HL-60 (cell line): ENCODE data around the gene AFM.

ENCODE experiments used
- POLR2AphosphoS5 ChIP-seq: IDR thresholded peaks from 2 replicates; pipeline ENCODE4 v1.6.1; 2012; ENCODE audit warnings: low read depth
- SPI1 ChIP-seq: IDR thresholded peaks from 2 replicates; pipeline ENCODE4 v1.6.1; 2012; ENCODE audit warnings: low read depth, mild to moderate bottlenecking, borderline replicate concordance
- TF ChIP-seq, protein P1 (sequence below): IDR thresholded peaks from one replicate; pipeline ENCODE4 v1.5.1; 2011; ENCODE audit warnings: low read length, control low read depth, inconsistent platforms; ENCODE audit not compliant: insufficient read depth
- TF ChIP-seq, protein P2 (sequence below): IDR thresholded peaks from 2 replicates; pipeline ENCODE4 v1.6.1; 2012; ENCODE audit warnings: low read depth; ENCODE audit not compliant: insufficient replicate concordance

DNA sequence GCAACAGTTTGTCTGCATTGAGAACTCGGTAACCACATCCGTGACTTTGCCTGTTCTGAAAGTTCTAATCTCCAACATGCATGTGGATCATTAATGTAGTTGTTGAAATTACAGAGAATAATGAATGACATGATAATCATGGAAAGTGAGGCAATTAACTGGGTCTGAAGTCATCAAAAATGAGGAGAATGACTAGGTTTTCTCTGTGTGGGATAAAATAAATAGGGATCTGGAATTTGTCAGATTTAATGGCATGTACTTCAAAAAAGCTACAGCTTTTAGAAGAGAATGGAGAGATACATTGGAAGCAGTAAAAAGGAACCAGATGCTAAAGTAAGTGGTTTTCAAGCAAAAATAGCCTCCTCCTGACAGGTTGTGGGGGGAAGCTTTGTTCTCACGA, 59.3 kb downstream of the AFM start:
- TF ChIP-seq, protein P1, sequence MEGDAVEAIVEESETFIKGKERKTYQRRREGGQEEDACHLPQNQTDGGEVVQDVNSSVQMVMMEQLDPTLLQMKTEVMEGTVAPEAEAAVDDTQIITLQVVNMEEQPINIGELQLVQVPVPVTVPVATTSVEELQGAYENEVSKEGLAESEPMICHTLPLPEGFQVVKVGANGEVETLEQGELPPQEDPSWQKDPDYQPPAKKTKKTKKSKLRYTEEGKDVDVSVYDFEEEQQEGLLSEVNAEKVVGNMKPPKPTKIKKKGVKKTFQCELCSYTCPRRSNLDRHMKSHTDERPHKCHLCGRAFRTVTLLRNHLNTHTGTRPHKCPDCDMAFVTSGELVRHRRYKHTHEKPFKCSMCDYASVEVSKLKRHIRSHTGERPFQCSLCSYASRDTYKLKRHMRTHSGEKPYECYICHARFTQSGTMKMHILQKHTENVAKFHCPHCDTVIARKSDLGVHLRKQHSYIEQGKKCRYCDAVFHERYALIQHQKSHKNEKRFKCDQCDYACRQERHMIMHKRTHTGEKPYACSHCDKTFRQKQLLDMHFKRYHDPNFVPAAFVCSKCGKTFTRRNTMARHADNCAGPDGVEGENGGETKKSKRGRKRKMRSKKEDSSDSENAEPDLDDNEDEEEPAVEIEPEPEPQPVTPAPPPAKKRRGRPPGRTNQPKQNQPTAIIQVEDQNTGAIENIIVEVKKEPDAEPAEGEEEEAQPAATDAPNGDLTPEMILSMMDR, result no peak
- TF ChIP-seq POLR2AphosphoS5 (no peak), SPI1 (no peak)
- TF ChIP-seq, protein P2, sequence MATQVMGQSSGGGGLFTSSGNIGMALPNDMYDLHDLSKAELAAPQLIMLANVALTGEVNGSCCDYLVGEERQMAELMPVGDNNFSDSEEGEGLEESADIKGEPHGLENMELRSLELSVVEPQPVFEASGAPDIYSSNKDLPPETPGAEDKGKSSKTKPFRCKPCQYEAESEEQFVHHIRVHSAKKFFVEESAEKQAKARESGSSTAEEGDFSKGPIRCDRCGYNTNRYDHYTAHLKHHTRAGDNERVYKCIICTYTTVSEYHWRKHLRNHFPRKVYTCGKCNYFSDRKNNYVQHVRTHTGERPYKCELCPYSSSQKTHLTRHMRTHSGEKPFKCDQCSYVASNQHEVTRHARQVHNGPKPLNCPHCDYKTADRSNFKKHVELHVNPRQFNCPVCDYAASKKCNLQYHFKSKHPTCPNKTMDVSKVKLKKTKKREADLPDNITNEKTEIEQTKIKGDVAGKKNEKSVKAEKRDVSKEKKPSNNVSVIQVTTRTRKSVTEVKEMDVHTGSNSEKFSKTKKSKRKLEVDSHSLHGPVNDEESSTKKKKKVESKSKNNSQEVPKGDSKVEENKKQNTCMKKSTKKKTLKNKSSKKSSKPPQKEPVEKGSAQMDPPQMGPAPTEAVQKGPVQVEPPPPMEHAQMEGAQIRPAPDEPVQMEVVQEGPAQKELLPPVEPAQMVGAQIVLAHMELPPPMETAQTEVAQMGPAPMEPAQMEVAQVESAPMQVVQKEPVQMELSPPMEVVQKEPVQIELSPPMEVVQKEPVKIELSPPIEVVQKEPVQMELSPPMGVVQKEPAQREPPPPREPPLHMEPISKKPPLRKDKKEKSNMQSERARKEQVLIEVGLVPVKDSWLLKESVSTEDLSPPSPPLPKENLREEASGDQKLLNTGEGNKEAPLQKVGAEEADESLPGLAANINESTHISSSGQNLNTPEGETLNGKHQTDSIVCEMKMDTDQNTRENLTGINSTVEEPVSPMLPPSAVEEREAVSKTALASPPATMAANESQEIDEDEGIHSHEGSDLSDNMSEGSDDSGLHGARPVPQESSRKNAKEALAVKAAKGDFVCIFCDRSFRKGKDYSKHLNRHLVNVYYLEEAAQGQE, result no peak
